Neural cell (in vitro differentiated cells): ENCODE data around the gene ATP11B. TPM values are rescaled to one million over a fixed set of nuclear protein-coding genes. Genes with fewer than 3 reads are reported as not detected.

ENCODE experiments used
- H2AFZ ChIP-seq: fragments of 200-600, 300-800 bp; sonication (generic), shearing (Covaris generic); 2 replicates; pipeline ENCODE4 v1.6.0; 2014; ENCODE audit warnings: low read depth, mild to moderate bottlenecking, antibody characterized with exemption, low read length, moderate library complexity
- H3F3A ChIP-seq: fragments of 200-600 bp; shearing (Covaris generic); 2 replicates; pipeline ENCODE4 v1.6.1; 2016; ENCODE audit warnings: mild to moderate bottlenecking, moderate library complexity, mixed read lengths, antibody characterized with exemption, low read length; ENCODE audit not compliant: insufficient read depth, poor library complexity, severe bottlenecking
- H3K27ac ChIP-seq: fragments of 200-600, 300-800 bp; sonication (generic), shearing (Covaris generic); 2 replicates; pipeline ENCODE4 v1.5.1; 2014; ENCODE audit warnings: mild to moderate bottlenecking, low read length, moderate library complexity
- H3K27me3 ChIP-seq: fragments of 300-800, 200-600 bp; sonication (generic), shearing (Covaris generic); 2 replicates; pipeline ENCODE4 v1.6.0; 2014; ENCODE audit warnings: mild to moderate bottlenecking, low read depth, low read length, moderate library complexity; ENCODE audit not compliant: insufficient read depth
- H3K36me3 ChIP-seq: fragments of 300-800, 200-600 bp; sonication (generic), shearing (Covaris generic); 2 replicates; pipeline ENCODE4 v1.5.1; 2014; ENCODE audit warnings: mild to moderate bottlenecking, antibody characterized with exemption, low read length, moderate library complexity; ENCODE audit not compliant: insufficient read depth
- H3K4me2 ChIP-seq: fragments of 300-800, 200-600 bp; sonication (generic), shearing (Covaris generic); 2 replicates; pipeline ENCODE4 v1.6.0; 2014; ENCODE audit warnings: mild to moderate bottlenecking, low read length
- H3K4me3 ChIP-seq: fragments of 300-800, 200-600 bp; sonication (generic), shearing (Covaris generic); 2 replicates; pipeline ENCODE4 v1.5.1; 2014; ENCODE audit warnings: mild to moderate bottlenecking, low read length, moderate library complexity
- H3K79me2 ChIP-seq: fragments of 200-600 bp; shearing (Covaris generic); replicated peaks from 2 replicates; pipeline ENCODE4 v1.6.0; 2014; ENCODE audit warnings: mild to moderate bottlenecking, low read length, moderate library complexity; ENCODE audit not compliant: insufficient read depth
- H3K9ac ChIP-seq: fragments of 300-800, 200-600 bp; sonication (generic), shearing (Covaris generic); 2 replicates; pipeline ENCODE4 v1.6.1; 2016; ENCODE audit warnings: mild to moderate bottlenecking, low read length, mixed read lengths
- H3K9me2 ChIP-seq: fragments of 200-600 bp; shearing (Covaris generic); 2 replicates; pipeline ENCODE4 v1.6.1; 2016; ENCODE audit warnings: mild to moderate bottlenecking, low read length, mixed read lengths; ENCODE audit not compliant: insufficient read depth
- H3K9me3 ChIP-seq: fragments of 200-600, 300-800 bp; sonication (generic), shearing (Covaris generic); 2 replicates; pipeline ENCODE4 v1.6.1; 2016; ENCODE audit warnings: mild to moderate bottlenecking, mixed run types, low read length, moderate library complexity, mixed read lengths
- H4K20me1 ChIP-seq: fragments of 200-600 bp; shearing (Covaris generic); 2 replicates; pipeline ENCODE4 v1.6.1; 2016; ENCODE audit warnings: mild to moderate bottlenecking, mixed run types; ENCODE audit not compliant: insufficient read depth
- EP300 ChIP-seq: fragments of 450-650 bp; conservative IDR thresholded peaks from 2 replicates; pipeline ENCODE4 v1.6.1; 2014; ENCODE audit warnings: antibody characterized with exemption, mild to moderate bottlenecking, moderate library complexity; ENCODE audit not compliant: poor library complexity, severe bottlenecking
- EZH2 ChIP-seq: fragments of 200-600, 300-800 bp; shearing (Covaris generic), sonication (generic); IDR thresholded peaks from 2 replicates; pipeline ENCODE4 v1.6.1; 2014; ENCODE audit warnings: antibody characterized with exemption, low read length, borderline replicate concordance, mild to moderate bottlenecking; ENCODE audit not compliant: insufficient read depth, poor library complexity, severe bottlenecking
- MXI1 ChIP-seq: fragments of 450-650 bp; conservative IDR thresholded peaks from 2 replicates; pipeline ENCODE4 v1.6.1; 2014; ENCODE audit warnings: antibody characterized with exemption, mild to moderate bottlenecking; ENCODE audit not compliant: poor library complexity, severe bottlenecking
- POLR2AphosphoS5 ChIP-seq: IDR thresholded peaks from 2 replicates; pipeline ENCODE4 v1.6.1; 2012
- RAD21 ChIP-seq: fragments of 450-650 bp; conservative IDR thresholded peaks from 2 replicates; pipeline ENCODE4 v1.6.1; 2014; ENCODE audit warnings: antibody characterized with exemption, mild to moderate bottlenecking, moderate library complexity
- SMC3 ChIP-seq: fragments of 450-650 bp; conservative IDR thresholded peaks from 2 replicates; pipeline ENCODE4 v1.6.1; 2014; ENCODE audit warnings: antibody characterized with exemption, mild to moderate bottlenecking, moderate library complexity; ENCODE audit not compliant: poor library complexity
- TAF1 ChIP-seq: IDR thresholded peaks from 2 replicates; pipeline ENCODE4 v1.6.1; 2012; ENCODE audit warnings: low read depth
- polyA plus RNA-seq: library from polyadenylated mRNA; depleted of rRNA; stranded (reverse); fragments of >200 nt; gene quantifications from 2 replicates; pipeline ENCODE4 v1.2.3, GENCODE V29; 2014
- TF ChIP-seq, protein P1 (sequence below): fragments of 450-650 bp; IDR thresholded peaks from 2 replicates; pipeline ENCODE4 v1.5.1; 2014; ENCODE audit warnings: antibody characterized with exemption, mild to moderate bottlenecking, moderate library complexity; ENCODE audit not compliant: poor library complexity, severe bottlenecking
- TF ChIP-seq, protein P2 (sequence below): IDR thresholded peaks from 2 replicates; pipeline ENCODE4 v1.6.1; 2012; ENCODE audit warnings: borderline replicate concordance

The ATP11B gene
- polyA plus RNA-seq, 1 donor from 2014 or later = 31.2 TPM

- Histone ChIP-seq H3K4me3 (peak overlapping the region; percentile 87), H3K27ac (no peak overlapping the region), H4K20me1 (no peaks in the 10 kb centered on the region), H3K9me2 (no peaks in the 10 kb centered on the region), H3K9ac (peak overlapping the region; percentile 77), H3K79me2 (peaks cover 35% of the 10 kb centered on the region), H3K4me2 (peak overlapping the region; percentile 75), H2AFZ (peak overlapping the region; percentile 42), H3K9me3 (no peaks in the 10 kb centered on the region), H3K36me3 (no peaks in the 10 kb centered on the region), H3F3A (no peaks in the 10 kb centered on the region), H3K27me3 (no peaks in the 10 kb centered on the region)
- TF ChIP-seq EZH2 = no peak
- TF ChIP-seq MXI1 = peak; percentile 55
- TF ChIP-seq, protein P1, sequence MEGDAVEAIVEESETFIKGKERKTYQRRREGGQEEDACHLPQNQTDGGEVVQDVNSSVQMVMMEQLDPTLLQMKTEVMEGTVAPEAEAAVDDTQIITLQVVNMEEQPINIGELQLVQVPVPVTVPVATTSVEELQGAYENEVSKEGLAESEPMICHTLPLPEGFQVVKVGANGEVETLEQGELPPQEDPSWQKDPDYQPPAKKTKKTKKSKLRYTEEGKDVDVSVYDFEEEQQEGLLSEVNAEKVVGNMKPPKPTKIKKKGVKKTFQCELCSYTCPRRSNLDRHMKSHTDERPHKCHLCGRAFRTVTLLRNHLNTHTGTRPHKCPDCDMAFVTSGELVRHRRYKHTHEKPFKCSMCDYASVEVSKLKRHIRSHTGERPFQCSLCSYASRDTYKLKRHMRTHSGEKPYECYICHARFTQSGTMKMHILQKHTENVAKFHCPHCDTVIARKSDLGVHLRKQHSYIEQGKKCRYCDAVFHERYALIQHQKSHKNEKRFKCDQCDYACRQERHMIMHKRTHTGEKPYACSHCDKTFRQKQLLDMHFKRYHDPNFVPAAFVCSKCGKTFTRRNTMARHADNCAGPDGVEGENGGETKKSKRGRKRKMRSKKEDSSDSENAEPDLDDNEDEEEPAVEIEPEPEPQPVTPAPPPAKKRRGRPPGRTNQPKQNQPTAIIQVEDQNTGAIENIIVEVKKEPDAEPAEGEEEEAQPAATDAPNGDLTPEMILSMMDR = no peak
Measured at GRCh38 chr3:182793663-182794454, 555 bp downstream of the ATP11B start.

DNA sequence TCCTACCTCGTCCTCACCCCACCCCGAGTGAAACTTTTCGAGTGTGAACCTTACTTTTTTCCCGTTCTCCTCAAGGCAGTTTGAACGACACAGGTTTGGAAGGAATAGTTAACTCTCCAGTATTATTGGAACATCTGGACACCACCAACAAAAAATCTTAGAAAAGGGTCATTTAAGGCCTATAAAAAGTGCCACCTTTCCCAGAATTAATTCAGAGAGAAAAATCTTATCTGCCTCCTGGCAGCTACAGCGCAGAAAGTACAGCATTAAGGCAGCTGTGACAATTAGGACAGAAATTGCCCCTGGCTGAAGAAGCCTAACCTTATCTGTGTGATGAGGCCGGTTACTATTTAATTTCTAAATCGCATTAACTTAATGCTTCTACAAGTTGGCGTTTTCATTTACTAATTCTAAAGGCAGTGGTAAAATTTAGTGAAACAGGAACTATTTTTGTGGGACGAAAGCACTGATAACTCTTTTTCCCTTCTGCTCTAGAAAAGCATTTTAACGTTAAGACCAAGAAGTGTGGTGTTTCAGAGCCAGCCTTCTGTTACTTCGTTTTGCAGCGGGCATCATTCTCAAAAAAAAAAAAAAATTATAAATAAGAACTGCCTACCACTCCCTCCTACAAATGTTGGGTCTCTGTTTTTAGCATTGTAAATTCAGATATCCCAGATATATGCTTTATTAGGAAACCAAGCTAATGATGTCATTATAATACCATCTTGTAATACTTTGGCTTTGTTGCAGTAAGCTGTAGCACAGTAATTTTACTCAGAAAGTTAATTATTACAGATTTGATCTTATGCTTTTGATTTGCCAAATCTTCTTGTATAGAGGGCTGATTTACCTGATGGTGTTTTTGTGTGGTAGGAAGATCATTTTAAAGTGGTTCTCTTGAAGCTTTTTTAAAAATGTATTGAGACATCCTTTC, 1.4 kb downstream of the ATP11B start:
- H3K79me2 ChIP-seq = peaks cover 39% of the 10 kb centered on the region
- peak overlapping the region; percentile 42 for H2AFZ ChIP-seq
- H3F3A ChIP-seq = no peaks in the 10 kb centered on the region
- H3K4me3 ChIP-seq = peak overlapping the region; percentile 87
- H3K27ac ChIP-seq = no peak overlapping the region
- TF ChIP-seq POLR2AphosphoS5 = no peak
- TF ChIP-seq, protein P1 = no peak
- TF ChIP-seq MXI1 = no peak
- TF ChIP-seq RAD21 = no peak
- no peak for TF ChIP-seq TAF1
- TF ChIP-seq, protein P2, sequence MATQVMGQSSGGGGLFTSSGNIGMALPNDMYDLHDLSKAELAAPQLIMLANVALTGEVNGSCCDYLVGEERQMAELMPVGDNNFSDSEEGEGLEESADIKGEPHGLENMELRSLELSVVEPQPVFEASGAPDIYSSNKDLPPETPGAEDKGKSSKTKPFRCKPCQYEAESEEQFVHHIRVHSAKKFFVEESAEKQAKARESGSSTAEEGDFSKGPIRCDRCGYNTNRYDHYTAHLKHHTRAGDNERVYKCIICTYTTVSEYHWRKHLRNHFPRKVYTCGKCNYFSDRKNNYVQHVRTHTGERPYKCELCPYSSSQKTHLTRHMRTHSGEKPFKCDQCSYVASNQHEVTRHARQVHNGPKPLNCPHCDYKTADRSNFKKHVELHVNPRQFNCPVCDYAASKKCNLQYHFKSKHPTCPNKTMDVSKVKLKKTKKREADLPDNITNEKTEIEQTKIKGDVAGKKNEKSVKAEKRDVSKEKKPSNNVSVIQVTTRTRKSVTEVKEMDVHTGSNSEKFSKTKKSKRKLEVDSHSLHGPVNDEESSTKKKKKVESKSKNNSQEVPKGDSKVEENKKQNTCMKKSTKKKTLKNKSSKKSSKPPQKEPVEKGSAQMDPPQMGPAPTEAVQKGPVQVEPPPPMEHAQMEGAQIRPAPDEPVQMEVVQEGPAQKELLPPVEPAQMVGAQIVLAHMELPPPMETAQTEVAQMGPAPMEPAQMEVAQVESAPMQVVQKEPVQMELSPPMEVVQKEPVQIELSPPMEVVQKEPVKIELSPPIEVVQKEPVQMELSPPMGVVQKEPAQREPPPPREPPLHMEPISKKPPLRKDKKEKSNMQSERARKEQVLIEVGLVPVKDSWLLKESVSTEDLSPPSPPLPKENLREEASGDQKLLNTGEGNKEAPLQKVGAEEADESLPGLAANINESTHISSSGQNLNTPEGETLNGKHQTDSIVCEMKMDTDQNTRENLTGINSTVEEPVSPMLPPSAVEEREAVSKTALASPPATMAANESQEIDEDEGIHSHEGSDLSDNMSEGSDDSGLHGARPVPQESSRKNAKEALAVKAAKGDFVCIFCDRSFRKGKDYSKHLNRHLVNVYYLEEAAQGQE = no peak
- no peak for TF ChIP-seq EP300
- TF ChIP-seq SMC3 = no peak
- no peak for TF ChIP-seq EZH2
- no peaks in the 10 kb centered on the region for H4K20me1 ChIP-seq
- H3K4me2 ChIP-seq = peak overlapping the region; percentile 75
- H3K9me3 ChIP-seq = no peaks in the 10 kb centered on the region
- no peaks in the 10 kb centered on the region for H3K36me3 ChIP-seq
- H3K27me3 ChIP-seq = no peaks in the 10 kb centered on the region
- no peaks in the 10 kb centered on the region for H3K9me2 ChIP-seq
- H3K9ac ChIP-seq = peak overlapping the region; percentile 77
